ENCODE results near the gene EBI3. TPM values are rescaled to one million over a fixed set of nuclear protein-coding genes. Genes with fewer than 3 reads are reported as not detected.
"Not testable (repeated sequence)": the region's sequence is repeated elsewhere in the genome, so short reads cannot be mapped to it uniquely, and the experiment has no call there.

EBI3 gene
- total RNA-seq, 2 experiments from 2014 or later, result 14.5 to 16.8 TPM

DNA sequence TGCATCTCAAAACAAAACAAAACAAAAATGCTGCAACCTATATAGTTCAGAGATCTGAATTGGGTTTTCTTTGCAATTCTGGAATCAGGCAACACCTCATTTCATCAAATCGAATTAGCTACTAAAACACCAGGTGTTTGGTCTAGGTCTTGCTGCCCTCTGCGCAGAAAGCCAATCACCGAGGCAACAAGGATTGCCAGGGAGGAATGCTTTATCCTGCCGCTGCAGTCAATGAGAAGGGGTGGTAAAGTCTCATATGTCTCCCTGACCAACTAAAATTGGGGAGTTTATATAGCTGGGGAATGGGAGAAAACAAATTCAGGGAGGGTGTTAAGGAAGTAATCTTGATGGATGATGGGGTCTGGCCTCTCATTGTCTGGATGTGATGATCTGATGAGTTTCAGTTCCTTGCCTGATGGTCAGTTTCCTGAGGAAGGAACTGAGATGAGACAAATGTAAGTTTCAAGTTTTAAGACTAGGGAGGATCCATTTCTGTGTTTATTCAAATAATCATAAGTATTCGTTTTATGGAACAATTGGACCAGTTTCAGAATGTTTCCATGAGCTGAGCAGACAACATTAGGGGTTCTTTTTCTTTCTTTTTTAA is 12.6 kb downstream of the EBI3 start:
- ChIA-PET CTCF (interaction anchor here (1.2 to 1.4 kb wide), 3 partner anchors 10 to 25 kb away, joined by 4 to 7 read pairs (median 5); no protein-coding TSS in a partner anchor), POLR2A (interaction anchor here (0.6 kb wide), 2 partner anchors 10 to 22 kb away, joined by 3 read pairs; no protein-coding TSS in a partner anchor)
- H3K27me3 Mint-ChIP-seq, result no peaks in the 10 kb centered on the region
- ATAC-seq, result no peak
- H3K9me3 Mint-ChIP-seq (ENCODE audit: low read depth), result peaks cover 4% of the 10 kb centered on the region
- no peaks in the 10 kb centered on the region for H3K36me3 Mint-ChIP-seq (ENCODE audit: low read depth)
- no peak overlapping the region for H3K4me3 Mint-ChIP-seq
- no peak for DNase-seq
- peaks cover 4% of the 10 kb centered on the region for H3K4me1 Mint-ChIP-seq
- H3K27ac Mint-ChIP-seq, result no peak overlapping the region
- intact Hi-C loops (cut with DNase I, micrococcal nuclease), result no loop called here

DNA sequence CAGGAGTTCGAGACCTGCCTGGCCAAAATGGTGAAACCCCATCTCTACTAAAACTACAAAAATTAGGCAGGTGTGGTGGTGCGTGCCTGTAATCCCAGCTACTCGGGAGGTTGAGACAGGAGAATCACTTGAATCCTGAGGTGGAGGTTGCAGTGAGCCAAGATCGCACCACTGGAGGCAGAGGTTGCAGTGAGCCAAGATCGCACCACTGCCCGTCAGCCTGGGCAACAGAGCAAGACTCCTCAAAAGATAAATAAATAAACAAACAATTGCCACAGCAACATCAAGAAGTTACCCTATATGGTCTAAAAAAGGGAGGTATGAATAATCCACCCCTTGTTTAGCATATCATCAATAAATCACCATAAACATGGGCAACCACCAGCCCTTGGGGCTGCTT is 16.6 kb downstream of the EBI3 start:
- POLR2A ChIA-PET, result interaction anchor here (0.7 kb wide), 1 partner anchor 742 kb away, joined by 7 read pairs; no protein-coding TSS in a partner anchor
- peak overlapping the region; percentile 100 for H3K27ac Mint-ChIP-seq
- H3K27me3 Mint-ChIP-seq; CTCF ChIA-PET; DNase-seq; H3K9me3 Mint-ChIP-seq (ENCODE audit: low read depth); H3K4me1 Mint-ChIP-seq; ATAC-seq: not testable (repeated sequence)
- intact Hi-C loops (cut with DNase I, micrococcal nuclease), result loop anchor here (2.0 to 5.0 kb wide), 6 partner anchors 17 to 1659 kb away; partner anchors contain the start of genes APBA3 (in 1 of the 2), EBI3 (in 1 of the 2), FZR1 (in 1 of the 2) and MFSD12 (in 1 of the 2)
- H3K4me3 Mint-ChIP-seq, result peak overlapping the region; percentile 84
- H3K36me3 Mint-ChIP-seq (ENCODE audit: low read depth), result peaks cover 20% of the 10 kb centered on the region

DNA sequence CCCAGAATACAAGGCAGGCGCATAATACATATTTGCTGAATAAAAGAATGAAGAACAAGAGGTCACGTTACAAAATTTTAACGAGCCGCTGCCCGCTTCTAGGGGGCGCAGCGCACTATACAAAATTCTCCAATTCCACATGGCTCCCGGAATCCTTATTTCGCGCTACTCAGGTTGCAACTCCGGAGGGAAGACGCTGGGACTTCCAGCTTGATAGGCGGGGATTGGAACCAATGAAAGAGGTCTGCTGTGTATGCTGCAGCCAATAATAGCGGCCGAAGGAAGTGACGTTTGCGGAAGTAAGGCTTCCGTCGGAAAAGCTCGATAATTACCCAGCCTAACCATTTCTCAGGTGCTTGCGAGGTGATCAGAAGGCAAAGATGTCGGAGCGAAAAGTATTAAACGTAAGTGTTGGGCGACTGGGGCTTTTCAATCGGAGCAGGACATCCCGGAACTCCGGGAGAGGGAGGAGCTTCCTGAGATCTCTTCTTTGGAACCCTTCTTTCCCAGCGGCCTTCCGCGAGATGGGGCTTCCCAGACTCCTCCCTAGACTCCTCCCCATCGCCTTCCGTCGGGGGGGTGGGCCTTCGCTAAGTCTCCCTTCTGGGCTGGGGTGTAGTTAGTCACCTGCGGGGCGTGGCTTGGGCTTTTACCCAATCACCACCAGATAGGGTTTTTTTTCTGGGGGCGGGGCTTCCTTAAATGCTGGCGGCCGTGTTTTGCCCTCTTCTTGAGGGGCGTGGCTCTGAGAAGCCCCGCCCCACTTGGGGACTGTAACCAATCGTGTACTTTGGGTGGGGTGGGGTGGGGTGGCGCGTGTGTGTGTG is 17.7 kb downstream of the EBI3 start, which contains the start of gene YJU2:
TSS of gene YJU2 (plus strand) at position 314 of the 827 bp plus-strand sequence. CDS start at position 381, 67 bp downstream.
- Mint-ChIP-seq H3K9me3 (ENCODE audit: low read depth) (peaks cover 1% of the 10 kb centered on the region), H3K4me3 (peak within 1 kb of the TSS; percentile 84), H3K27ac (peak within 1 kb of the TSS; percentile 100), H3K27me3 (no peaks in the 10 kb centered on the region), H3K36me3 (ENCODE audit: low read depth) (peaks cover 31% of the 10 kb centered on the region), H3K4me1 (peaks cover 9% of the 10 kb centered on the region)
- ChIA-PET POLR2A (interaction anchor here (0.6 to 1.2 kb wide), 6 partner anchors 17 to 621 kb away, joined by 3 to 8 read pairs (median 4); partner anchors contain the start of genes CHAF1A, HDGFL2, MPND and PLIN3), CTCF (interaction anchor here (0.6 to 1.3 kb wide), 8 partner anchors 17 to 484 kb away, joined by 3 to 10 read pairs (median 4); partner anchors contain the start of genes EBI3, MRPL54 and SH3GL1)
- peak; percentile 97 for ATAC-seq
- intact Hi-C loops (cut with DNase I, micrococcal nuclease), result loop anchor here (1.0 to 5.0 kb wide), 22 partner anchors 18 to 1658 kb away; partner anchors contain the start of genes CHAF1A (in 2 of the 2), EBI3 (in 2 of the 2), MPND (in 2 of the 2) and MRPL54 (in 2 of the 2)
- DNase-seq, result peak; percentile 100

DNA sequence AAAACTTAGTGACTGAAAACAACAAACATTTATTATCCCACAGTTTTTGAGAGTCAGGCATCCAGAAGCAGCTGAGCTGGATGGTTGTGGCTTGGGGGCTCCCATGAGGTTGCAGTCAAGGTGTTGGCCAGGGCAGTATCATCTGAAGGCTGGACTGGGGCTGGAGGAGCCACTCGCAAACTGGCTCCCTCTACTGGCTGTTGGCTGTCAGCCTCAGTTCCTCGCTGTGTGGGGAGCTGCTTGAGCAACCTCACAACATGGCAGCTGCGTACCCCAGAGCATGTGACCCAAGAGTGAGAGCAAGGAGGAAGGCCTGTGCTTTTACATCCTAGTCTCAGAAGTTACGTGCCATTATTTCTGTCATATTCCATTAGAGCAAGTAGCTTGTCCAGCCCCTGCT is 27.2 kb downstream of the EBI3 start:
- Mint-ChIP-seq H3K27ac (no peak overlapping the region), H3K4me1 (no peaks in the 10 kb centered on the region), H3K4me3 (no peak overlapping the region), H3K9me3 (ENCODE audit: low read depth) (peaks cover 1% of the 10 kb centered on the region), H3K36me3 (ENCODE audit: low read depth) (peaks cover 58% of the 10 kb centered on the region), H3K27me3 (no peaks in the 10 kb centered on the region)
- ChIA-PET CTCF (interaction anchor here (0.6 to 3.1 kb wide), 7 partner anchors 8 to 114 kb away, joined by 3 to 11 read pairs (median 3); no protein-coding TSS in a partner anchor), POLR2A (interaction anchor here (0.6 kb wide), 2 partner anchors 19 to 160 kb away, joined by 3 to 6 read pairs; no protein-coding TSS in a partner anchor)
- intact Hi-C loops (cut with DNase I, micrococcal nuclease), result no loop called here
- ATAC-seq (no peak), DNase-seq (peak; percentile 37)

DNA sequence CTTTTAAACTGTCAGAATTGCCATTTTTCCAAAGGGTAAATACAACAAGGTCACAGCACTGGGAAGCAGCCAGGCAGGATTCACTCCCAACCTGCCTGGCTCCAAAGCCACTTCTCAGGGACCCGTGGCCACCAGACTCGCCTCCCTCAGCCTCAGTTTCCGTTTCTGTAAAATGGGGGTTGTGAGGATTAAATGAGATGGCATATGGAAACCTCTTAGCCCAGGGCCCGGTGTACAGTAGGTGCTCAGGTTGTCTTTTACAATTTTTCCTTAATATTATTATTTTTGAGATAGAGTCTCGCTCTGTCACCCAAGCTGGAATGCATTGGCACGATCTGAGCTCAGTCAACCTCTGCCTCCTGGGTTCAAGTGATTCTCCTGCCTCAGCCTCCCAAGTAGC is 27.7 kb downstream of the EBI3 start:
- intact Hi-C loops (cut with DNase I, micrococcal nuclease), result no loop called here
- no peak for ATAC-seq
- Mint-ChIP-seq H3K36me3 (ENCODE audit: low read depth) (peaks cover 55% of the 10 kb centered on the region), H3K4me3 (no peak overlapping the region), H3K27ac (no peak overlapping the region), H3K27me3 (no peaks in the 10 kb centered on the region), H3K4me1 (no peaks in the 10 kb centered on the region), H3K9me3 (ENCODE audit: low read depth) (peaks cover 1% of the 10 kb centered on the region)
- DNase-seq, result no peak
- POLR2A ChIA-PET, result no interaction called here
- CTCF ChIA-PET, result interaction anchor here (0.8 to 3.1 kb wide), 5 partner anchors 9 to 97 kb away, joined by 3 to 11 read pairs (median 3); no protein-coding TSS in a partner anchor

DNA sequence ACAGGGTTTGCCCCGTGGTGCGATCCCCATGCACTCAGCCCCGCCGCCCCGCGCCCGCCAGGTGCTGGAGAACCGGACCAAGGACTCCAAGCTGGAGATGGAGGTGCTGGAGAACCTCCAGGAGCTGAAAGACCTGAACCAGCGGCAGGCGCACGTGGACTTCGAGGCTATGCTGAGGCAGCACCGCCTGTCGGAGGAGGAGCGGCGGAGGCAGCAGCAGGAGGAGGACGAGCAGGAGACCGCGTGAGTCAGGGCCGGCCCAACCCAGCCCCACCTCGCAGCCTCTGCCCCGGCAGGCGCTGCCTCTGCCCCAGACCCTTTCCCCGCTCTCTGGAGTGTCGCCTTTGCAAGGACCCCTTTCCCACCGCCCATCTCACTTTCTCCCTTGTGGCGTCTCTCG is 28.9 kb downstream of the EBI3 start:
- ChIA-PET CTCF (no interaction called here), POLR2A (interaction anchor here (0.6 kb wide), 1 partner anchor 74 kb away, joined by 3 read pairs; no protein-coding TSS in a partner anchor)
- intact Hi-C loops (cut with DNase I, micrococcal nuclease), result no loop called here
- peaks cover 47% of the 10 kb centered on the region for H3K36me3 Mint-ChIP-seq (ENCODE audit: low read depth)
- H3K4me1 Mint-ChIP-seq, result no peaks in the 10 kb centered on the region
- H3K9me3 Mint-ChIP-seq (ENCODE audit: low read depth), result peaks cover 1% of the 10 kb centered on the region
- no peak overlapping the region for H3K27ac Mint-ChIP-seq
- ATAC-seq (no peak), DNase-seq (no peak)
- no peaks in the 10 kb centered on the region for H3K27me3 Mint-ChIP-seq
- no peak overlapping the region for H3K4me3 Mint-ChIP-seq

DNA sequence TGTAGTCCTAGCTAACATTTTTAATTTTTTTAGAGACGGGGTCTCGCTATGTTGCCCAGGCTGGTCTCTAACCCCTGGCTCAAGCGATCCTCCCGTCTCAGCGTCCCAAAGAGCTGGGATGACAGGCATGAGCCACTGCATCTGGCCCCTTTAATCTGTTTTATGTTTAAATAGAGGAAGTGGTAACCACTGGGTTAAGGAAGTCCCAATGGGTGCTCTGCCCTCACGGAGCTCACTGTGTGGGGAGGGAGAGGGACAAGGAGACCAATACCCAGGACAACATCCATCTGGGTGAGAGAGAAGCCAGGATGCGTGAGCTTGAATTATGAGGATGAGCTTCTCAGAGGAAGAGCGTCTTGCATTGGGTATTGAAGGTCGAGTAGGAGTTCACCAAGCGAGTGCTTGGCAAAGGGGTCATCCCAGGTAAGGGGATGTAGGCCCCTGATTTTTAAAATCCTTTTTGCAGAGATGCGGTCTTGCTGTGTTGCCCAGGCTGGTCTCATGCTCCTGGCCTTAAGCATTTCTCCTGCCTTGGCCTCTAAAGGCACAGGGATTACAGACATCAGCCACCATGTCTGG is 31.4 kb downstream of the EBI3 start:
- Mint-ChIP-seq H3K36me3 (ENCODE audit: low read depth) (peaks cover 47% of the 10 kb centered on the region), H3K9me3 (ENCODE audit: low read depth) (peaks cover 1% of the 10 kb centered on the region), H3K27me3 (no peaks in the 10 kb centered on the region), H3K4me3 (no peak overlapping the region), H3K4me1 (peaks cover 10% of the 10 kb centered on the region), H3K27ac (no peak overlapping the region)
- CTCF ChIA-PET, result interaction anchor here (0.8 kb wide), 1 partner anchor 92 kb away, joined by 5 read pairs; no protein-coding TSS in a partner anchor
- intact Hi-C loops (cut with DNase I, micrococcal nuclease), result no loop called here
- DNase-seq (no peak), ATAC-seq (no peak)
- POLR2A ChIA-PET, result no interaction called here

DNA sequence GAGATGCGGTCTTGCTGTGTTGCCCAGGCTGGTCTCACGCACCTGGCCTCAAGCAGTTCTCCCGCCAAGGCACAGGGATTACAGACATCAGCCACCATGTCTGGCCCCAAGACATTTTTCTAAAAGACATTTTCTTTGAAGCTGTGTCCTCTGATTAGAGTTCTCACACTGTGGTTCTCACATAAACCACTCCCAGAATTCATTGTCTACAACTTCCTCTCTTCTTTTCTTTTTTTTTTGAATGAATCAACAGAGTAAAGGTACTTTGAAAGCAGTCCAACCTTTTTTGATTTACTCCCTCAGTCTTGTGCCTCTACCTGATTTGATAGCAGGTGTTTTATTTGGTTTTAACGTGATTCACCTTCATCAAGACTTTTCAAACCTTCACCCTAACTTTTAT is 35.5 kb downstream of the EBI3 start:
- POLR2A ChIA-PET, result interaction anchor here (0.7 kb wide), 2 partner anchors 143 to 144 kb away, joined by 3 to 10 read pairs; no protein-coding TSS in a partner anchor
- DNase-seq, result no peak
- Mint-ChIP-seq H3K36me3 (ENCODE audit: low read depth) (peaks cover 49% of the 10 kb centered on the region), H3K9me3 (ENCODE audit: low read depth) (no peaks in the 10 kb centered on the region), H3K4me1 (peaks cover 14% of the 10 kb centered on the region), H3K27ac (peak overlapping the region; percentile 72), H3K27me3 (no peaks in the 10 kb centered on the region), H3K4me3 (no peak overlapping the region)
- ATAC-seq, result no peak
- intact Hi-C loops (cut with DNase I, micrococcal nuclease), result loop anchor here in 1 of 2 experiments (5.0 kb wide), 1 partner anchor 37 kb away; the partner anchor contains the start of genes FSD1 and TMIGD2
- CTCF ChIA-PET, result interaction anchor here (0.6 to 3.6 kb wide), 3 partner anchors 9 to 119 kb away, joined by 3 to 11 read pairs (median 4); no protein-coding TSS in a partner anchor

DNA sequence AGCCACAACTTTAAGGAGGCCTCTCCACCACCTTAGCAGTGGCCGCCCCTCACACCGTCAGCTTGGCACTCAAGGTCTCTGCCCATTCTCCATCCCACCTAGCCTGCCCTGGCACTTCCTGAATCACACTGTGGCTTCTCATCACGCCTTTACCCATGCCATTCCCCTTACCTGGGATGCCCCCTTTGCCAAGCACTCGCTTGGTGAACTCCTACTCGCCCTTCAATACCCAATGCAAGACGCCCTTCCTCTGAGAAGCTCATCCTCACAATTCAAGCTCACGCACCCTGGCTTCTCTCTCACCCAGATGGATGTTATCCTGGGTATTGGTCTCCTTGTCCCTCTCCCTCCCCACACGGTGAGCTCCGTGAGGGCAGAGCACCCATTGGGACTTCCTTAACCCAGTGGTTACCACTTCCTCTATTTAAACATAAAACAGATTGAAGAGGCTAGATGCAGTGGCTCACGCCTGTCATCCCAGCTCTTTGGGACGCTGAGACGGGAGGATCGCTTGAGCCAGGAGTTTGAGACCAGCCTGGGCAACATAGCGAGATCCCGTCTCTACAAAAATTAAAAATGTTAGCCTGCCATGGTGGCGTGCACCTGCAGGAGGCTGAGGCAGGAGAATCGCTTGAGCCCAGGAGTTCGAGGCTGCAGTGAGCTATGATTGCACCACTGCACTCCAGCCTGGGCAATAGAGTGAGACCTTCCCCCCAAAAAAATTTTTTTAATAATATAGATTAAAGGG is 37.1 kb downstream of the EBI3 start:
- POLR2A ChIA-PET, result interaction anchor here (0.5 to 1.5 kb wide), 6 partner anchors 32 to 134 kb away, joined by 3 to 13 read pairs (median 5); partner anchors contain the start of genes MPND and SH3GL1
- Mint-ChIP-seq H3K36me3 (ENCODE audit: low read depth) (peaks cover 44% of the 10 kb centered on the region), H3K27ac (no peak overlapping the region), H3K4me1 (peaks cover 14% of the 10 kb centered on the region), H3K4me3 (no peak overlapping the region), H3K9me3 (ENCODE audit: low read depth) (no peaks in the 10 kb centered on the region), H3K27me3 (no peaks in the 10 kb centered on the region)
- intact Hi-C loops (cut with DNase I, micrococcal nuclease), result loop anchor here in 1 of 2 experiments (5.0 kb wide), 1 partner anchor 36 kb away; the partner anchor contains the start of genes FSD1 and TMIGD2
- DNase-seq, result no peak
- ATAC-seq, result no peak
- CTCF ChIA-PET, result interaction anchor here (0.6 to 4.4 kb wide), 25 partner anchors 10 to 259 kb away, joined by 3 to 52 read pairs (median 4); partner anchors contain the start of genes CHAF1A, HDGFL2, MPND and YJU2
